ENCODE data around the gene RAC2.
A peak's percentile ranks its signal among the peaks of the same experiment; 100 is the strongest.

The RAC2 gene

DNA sequence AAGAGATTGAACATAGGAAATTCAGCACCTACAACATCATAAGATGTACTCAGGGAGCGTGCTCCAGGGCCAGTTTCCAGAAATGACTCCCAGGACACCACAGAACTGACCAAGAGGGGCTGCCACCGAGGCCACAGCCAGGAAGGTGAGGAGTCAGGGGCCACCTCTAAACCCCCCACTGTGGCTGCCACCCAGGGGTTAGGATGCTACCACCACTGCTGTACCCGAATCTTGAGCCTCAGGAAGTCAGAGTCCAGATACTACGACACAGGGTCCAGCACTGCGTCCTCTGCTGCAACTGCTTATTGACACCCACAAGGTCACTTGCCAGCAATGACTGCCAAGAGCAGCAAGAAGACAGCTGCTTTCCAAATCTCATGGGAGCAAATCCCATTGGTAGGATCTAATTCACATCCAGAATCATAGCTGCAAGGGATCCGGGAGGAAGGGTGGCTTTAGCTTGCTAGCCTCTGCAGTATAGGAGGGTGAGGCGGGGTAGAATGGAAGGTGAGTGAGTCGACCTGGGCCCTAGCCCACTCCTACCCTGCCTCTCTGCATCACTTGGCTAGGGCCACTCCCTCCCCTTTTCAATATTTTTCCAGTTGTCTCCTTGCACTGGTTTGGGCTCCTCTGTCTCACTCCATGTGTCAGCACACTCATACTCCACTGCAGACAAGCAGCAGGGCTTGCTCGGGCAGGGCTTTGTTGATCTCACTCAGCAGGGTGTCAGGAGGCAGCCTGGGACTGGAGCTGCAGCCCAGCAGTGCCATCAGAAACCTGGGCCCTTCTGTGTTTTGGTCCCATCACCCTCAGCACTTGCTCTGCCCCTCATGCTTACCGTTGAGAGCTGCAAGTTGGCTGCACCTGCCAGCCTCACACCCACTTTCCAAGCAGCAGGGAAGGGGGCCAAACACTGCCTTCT lies 20.2 kb upstream of the RAC2 start:
- no peak overlapping the region for H3K4me3 ChIP-seq (ENCODE audit: control insufficient read depth, low read depth, low read length)
- DNase-seq (ENCODE audit: low read depth): no peak
- TF ChIP-seq, protein P1, sequence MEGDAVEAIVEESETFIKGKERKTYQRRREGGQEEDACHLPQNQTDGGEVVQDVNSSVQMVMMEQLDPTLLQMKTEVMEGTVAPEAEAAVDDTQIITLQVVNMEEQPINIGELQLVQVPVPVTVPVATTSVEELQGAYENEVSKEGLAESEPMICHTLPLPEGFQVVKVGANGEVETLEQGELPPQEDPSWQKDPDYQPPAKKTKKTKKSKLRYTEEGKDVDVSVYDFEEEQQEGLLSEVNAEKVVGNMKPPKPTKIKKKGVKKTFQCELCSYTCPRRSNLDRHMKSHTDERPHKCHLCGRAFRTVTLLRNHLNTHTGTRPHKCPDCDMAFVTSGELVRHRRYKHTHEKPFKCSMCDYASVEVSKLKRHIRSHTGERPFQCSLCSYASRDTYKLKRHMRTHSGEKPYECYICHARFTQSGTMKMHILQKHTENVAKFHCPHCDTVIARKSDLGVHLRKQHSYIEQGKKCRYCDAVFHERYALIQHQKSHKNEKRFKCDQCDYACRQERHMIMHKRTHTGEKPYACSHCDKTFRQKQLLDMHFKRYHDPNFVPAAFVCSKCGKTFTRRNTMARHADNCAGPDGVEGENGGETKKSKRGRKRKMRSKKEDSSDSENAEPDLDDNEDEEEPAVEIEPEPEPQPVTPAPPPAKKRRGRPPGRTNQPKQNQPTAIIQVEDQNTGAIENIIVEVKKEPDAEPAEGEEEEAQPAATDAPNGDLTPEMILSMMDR (IDR thresholded peaks at IDR 0.05; ENCODE audit: control insufficient read depth, insufficient read depth, low read depth, low read length, missing control alignments): no peak

DNA sequence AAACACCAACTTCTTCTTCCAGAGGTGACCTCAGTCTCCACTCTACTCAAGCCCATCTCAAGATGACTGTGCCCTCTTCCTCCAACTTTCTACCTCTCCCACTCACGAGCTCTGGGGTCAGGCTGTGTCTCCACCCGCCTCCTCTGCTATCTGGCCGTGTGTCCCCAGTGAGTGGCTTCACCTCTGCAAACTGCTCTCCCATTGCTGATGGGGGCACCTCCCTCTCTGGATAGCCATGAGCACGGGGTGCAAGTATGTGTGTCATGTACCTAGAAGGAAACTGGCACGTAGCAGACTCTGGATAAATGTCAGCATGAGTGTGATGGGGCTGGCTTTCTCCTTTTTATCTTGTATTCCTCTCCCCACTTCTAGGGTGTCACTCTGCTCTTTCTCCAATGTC lies 18.3 kb upstream of the RAC2 start:
- DNase-seq (ENCODE audit: low read depth): no peak
- H3K4me3 ChIP-seq (ENCODE audit: control insufficient read depth, low read depth, low read length): no peak overlapping the region
- TF ChIP-seq, protein P1 (IDR thresholded peaks at IDR 0.05; ENCODE audit: control insufficient read depth, insufficient read depth, low read depth, low read length, missing control alignments): no peak

DNA sequence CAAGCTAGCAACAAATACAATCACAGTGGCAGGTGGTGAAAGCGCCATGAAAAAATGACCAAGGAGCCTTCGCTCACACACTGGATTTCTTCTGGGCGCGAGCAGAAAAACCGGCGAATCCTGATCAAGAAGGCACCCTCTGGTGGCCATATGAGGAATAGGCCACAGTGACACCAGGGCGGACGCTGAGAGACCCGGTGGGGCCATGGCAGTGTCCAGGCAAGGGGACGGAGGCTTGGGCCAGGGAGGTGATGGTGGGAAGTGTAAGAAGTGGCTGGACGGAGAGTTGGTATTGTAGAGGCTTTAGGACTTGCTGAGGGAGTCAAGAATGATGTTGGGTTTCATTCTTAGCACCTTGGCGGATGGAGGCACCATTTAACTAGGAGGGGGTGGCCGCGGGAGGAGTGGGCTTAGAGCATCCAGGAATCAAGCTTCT lies 16.9 kb upstream of the RAC2 start:
- TF ChIP-seq, protein P1 (IDR thresholded peaks at IDR 0.05; ENCODE audit: control insufficient read depth, insufficient read depth, low read depth, low read length, missing control alignments): peak; percentile 90
- H3K4me3 ChIP-seq (ENCODE audit: control insufficient read depth, low read depth, low read length): no peak overlapping the region
- DNase-seq (ENCODE audit: low read depth): no peak

DNA sequence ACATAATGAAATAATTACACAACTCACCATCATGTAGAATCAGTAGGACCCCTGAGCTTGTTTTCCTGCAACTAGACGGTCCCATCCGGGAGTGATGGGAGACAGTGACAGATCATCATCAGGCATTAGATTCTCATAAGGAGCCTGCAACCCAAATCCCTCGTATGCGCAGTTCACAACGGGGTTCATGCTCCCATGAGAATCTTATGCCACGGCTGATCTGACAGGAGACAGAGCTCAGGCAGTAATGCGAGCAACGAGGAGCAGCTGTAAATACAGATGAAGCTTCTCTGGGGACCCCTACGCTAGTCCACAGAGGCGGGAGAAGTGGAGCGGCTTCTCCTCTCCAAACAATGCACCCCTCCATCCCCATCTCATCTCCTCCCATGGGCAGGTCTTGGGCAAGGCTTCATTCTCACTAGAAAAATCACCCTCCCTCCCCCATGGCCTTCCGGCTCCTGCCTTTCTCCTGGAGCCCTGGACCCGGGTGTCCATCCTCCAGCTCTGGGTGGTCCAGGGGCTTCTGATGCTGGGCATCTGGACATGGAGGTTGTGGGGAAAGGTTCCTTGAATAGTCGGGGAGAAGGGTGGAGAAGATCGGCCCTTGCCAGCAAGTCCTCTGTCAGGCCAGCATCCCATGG lies 16.2 kb upstream of the RAC2 start:
- DNase-seq (ENCODE audit: low read depth): no peak
- TF ChIP-seq, protein P1 (IDR thresholded peaks at IDR 0.05; ENCODE audit: control insufficient read depth, insufficient read depth, low read depth, low read length, missing control alignments): no peak
- H3K4me3 ChIP-seq (ENCODE audit: control insufficient read depth, low read depth, low read length): no peak overlapping the region

DNA sequence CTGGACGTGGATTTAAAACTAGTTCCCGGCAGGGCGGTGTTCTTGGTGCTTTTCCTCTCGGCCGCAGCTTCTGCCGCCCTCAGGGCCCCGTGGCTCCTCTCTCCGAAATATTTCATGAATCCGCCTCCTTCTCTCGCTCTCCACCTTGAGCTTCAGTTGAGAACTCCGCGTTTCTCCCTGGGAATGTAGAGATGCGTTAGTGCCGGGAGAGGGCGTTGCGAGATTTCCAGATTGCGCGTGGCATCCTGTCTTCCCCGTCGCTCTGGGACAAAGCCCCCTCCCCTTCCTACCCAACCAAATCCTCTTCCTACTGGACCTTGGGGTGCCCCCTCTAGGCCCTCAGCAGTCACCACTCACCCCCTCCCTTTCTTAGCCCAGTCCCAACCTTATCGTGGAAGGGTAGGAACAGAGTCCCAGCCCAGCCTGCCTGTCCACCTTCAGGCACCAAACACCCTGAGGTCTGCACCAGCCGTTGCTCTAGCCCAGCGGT lies 15.5 kb upstream of the RAC2 start:
- TF ChIP-seq, protein P1 (IDR thresholded peaks at IDR 0.05; ENCODE audit: control insufficient read depth, insufficient read depth, low read depth, low read length, missing control alignments): peak; percentile 72
- no peak for DNase-seq (ENCODE audit: low read depth)
- H3K4me3 ChIP-seq (ENCODE audit: control insufficient read depth, low read depth, low read length): no peak overlapping the region; the same call in 1 of the 2 replicates

DNA sequence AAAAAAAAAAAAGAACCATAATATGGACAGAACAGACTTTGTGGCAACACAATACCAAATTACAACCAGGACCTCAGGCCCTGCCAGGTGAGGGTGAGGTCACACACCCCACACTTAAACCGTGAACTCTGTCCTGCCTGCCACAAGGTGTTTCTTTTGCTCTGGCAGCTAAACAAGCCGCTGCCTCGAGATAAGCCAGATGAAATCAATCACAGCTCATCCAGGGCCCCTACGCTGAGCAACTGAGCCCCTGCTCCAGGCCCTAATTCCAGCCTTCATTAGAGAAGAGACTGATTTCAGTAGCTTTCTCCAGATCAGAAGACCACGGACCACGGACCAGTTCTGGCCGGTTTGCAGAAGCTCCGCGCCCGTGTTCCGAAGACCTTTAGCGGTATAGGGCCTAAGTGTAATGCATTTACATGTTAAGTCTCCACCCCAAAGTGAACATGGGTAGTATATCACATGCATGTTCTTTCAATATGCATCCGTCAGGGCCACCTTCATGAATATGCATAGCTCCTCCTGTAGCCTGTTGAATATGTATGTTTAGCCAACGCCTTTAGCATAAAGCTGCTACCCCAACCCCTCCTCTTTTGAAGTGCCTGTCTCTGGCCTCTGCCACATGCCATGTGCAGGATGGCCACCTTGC lies 14.8 kb upstream of the RAC2 start:
- H3K4me3 ChIP-seq (ENCODE audit: control insufficient read depth, low read depth, low read length): no peak overlapping the region
- DNase-seq (ENCODE audit: low read depth): no peak
- TF ChIP-seq, protein P1 (IDR thresholded peaks at IDR 0.05; ENCODE audit: control insufficient read depth, insufficient read depth, low read depth, low read length, missing control alignments): no peak

Data from AG09309 (cell line).